ENCODE measurements around the gene RAD51B.

- TF ChIP-seq, protein P1, sequence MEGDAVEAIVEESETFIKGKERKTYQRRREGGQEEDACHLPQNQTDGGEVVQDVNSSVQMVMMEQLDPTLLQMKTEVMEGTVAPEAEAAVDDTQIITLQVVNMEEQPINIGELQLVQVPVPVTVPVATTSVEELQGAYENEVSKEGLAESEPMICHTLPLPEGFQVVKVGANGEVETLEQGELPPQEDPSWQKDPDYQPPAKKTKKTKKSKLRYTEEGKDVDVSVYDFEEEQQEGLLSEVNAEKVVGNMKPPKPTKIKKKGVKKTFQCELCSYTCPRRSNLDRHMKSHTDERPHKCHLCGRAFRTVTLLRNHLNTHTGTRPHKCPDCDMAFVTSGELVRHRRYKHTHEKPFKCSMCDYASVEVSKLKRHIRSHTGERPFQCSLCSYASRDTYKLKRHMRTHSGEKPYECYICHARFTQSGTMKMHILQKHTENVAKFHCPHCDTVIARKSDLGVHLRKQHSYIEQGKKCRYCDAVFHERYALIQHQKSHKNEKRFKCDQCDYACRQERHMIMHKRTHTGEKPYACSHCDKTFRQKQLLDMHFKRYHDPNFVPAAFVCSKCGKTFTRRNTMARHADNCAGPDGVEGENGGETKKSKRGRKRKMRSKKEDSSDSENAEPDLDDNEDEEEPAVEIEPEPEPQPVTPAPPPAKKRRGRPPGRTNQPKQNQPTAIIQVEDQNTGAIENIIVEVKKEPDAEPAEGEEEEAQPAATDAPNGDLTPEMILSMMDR (IDR thresholded peaks at IDR 0.05 in 2 of 3, conservative IDR thresholded peaks at IDR 0.05 in 1 of 3; ENCODE audit: borderline replicate concordance in 1 of 3, insufficient read depth in 1 of 3, low read depth in 2 of 3, low read length in 2 of 3) = no peak
- TF ChIP-seq POLR2A (IDR thresholded peaks at IDR 0.05; ENCODE audit: borderline replicate concordance, extremely low read depth, insufficient read depth, insufficient read length) (no peak), EZH2 (IDR thresholded peaks at IDR 0.05) (no peak), EZH2phosphoT487 (IDR thresholded peaks at IDR 0.05; ENCODE audit: borderline replicate concordance) (no peak), TCF7L2 (IDR thresholded peaks at IDR 0.05; ENCODE audit: borderline replicate concordance, extremely low read depth, insufficient read depth, insufficient read length) (no peak), RAD21 (IDR thresholded peaks at IDR 0.05; ENCODE audit: low read depth) (no peak), YY1 (IDR thresholded peaks at IDR 0.05; ENCODE audit: extremely low read depth, insufficient replicate concordance, low read depth, low read length) (no peak), CEBPB (IDR thresholded peaks at IDR 0.05; ENCODE audit: low read depth) (no peak), SRF (IDR thresholded peaks at IDR 0.05; ENCODE audit: low read depth) (no peak), EGR1 (IDR thresholded peaks at IDR 0.05; ENCODE audit: low read depth) (no peak)
- TF ChIP-seq, protein P2, sequence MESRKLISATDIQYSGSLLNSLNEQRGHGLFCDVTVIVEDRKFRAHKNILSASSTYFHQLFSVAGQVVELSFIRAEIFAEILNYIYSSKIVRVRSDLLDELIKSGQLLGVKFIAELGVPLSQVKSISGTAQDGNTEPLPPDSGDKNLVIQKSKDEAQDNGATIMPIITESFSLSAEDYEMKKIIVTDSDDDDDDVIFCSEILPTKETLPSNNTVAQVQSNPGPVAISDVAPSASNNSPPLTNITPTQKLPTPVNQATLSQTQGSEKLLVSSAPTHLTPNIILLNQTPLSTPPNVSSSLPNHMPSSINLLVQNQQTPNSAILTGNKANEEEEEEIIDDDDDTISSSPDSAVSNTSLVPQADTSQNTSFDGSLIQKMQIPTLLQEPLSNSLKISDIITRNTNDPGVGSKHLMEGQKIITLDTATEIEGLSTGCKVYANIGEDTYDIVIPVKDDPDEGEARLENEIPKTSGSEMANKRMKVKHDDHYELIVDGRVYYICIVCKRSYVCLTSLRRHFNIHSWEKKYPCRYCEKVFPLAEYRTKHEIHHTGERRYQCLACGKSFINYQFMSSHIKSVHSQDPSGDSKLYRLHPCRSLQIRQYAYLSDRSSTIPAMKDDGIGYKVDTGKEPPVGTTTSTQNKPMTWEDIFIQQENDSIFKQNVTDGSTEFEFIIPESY (IDR thresholded peaks at IDR 0.05; ENCODE audit: extremely low read depth, insufficient replicate concordance, low read length) = no peak
Observed at GRCh38 chr14:68051146-68051545, 231.6 kb downstream of the RAD51B start.

Data from HCT116 (cell line).